AG04449 (cell line): Measurements from ENCODE around the gene STK38.
A peak's percentile ranks its signal among the peaks of the same experiment; 100 is the strongest.

Experiments
- CTCF ChIA-PET: fragments of 350-600 bp; formaldehyde crosslinking; extraction: SDS; loops from one replicate; lab custom pipeline; 2021; ENCODE audit warnings: antibody characterized with exemption; lab: Yijun Ruan, JAX
- POLR2A ChIA-PET: fragments of 400-600, 350-600 bp; formaldehyde crosslinking; extraction: SDS; loops from one replicate; lab custom pipeline; 2020; ENCODE audit warnings: antibody characterized with exemption, inconsistent platforms; lab: Yijun Ruan, JAX
- DNase-seq: peaks from one replicate; pipeline ENCODE4 v3.0.0-alpha.2; 2010; ENCODE audit warnings: low read depth, low spot score
- H3K4me3 ChIP-seq: 2 replicates; pipeline ENCODE4 v1.5.1; 2011; ENCODE audit warnings: low read depth, mild to moderate bottlenecking, control low read depth, low read length
- CTCF ChIP-seq: IDR thresholded peaks from one replicate; pipeline ENCODE4 v1.5.1; 2011; ENCODE audit warnings: mild to moderate bottlenecking, moderate library complexity, low read length, control low read depth, inconsistent platforms; ENCODE audit not compliant: insufficient read depth; ENCODE audit errors: missing control alignments

Gene STK38

GRCh38 chr6:36546920-36547645 is at the start of gene STK38:
Gene STK38 (minus strand): TSS chr6:36547479. CDS start chr6:36540202, 7,277 bp downstream.
- POLR2A ChIA-PET = interaction anchor here (1.0 kb wide), 1 partner anchor 13 kb away, joined by 3 read pairs; no protein-coding TSS in a partner anchor
- no peak for DNase-seq
- H3K4me3 ChIP-seq = peak within 1 kb of the TSS; percentile 98
- no peak for TF ChIP-seq CTCF
- CTCF ChIA-PET = interaction anchor here (1.0 to 1.6 kb wide), 2 partner anchors 33 to 64 kb away, joined by 3 to 4 read pairs; no protein-coding TSS in a partner anchor

GRCh38 chr6:36596356-36596755 is 49.1 kb upstream of the STK38 start:
- ChIA-PET CTCF (interaction anchor here (1.0 to 1.7 kb wide), 2 partner anchors 11 to 15 kb away, joined by 3 read pairs; no protein-coding TSS in a partner anchor), POLR2A (interaction anchor here (0.6 to 8.0 kb wide), 8 partner anchors 12 to 237 kb away, joined by 4 to 56 read pairs (median 10); no protein-coding TSS in a partner anchor)
- DNase-seq = no peak
- H3K4me3 ChIP-seq = peak overlapping the region; percentile 70
- no peak for TF ChIP-seq CTCF

GRCh38 chr6:36594816-36595643 is 47.8 kb upstream of the STK38 start:
- no peak for TF ChIP-seq CTCF
- CTCF ChIA-PET = interaction anchor here (0.8 to 1.7 kb wide), 2 partner anchors 12 to 254 kb away, joined by 3 read pairs; no protein-coding TSS in a partner anchor
- DNase-seq = no peak
- peak overlapping the region; percentile 70 for H3K4me3 ChIP-seq
- POLR2A ChIA-PET = interaction anchor here (0.6 to 8.0 kb wide), 6 partner anchors 12 to 172 kb away, joined by 3 to 56 read pairs (median 16); no protein-coding TSS in a partner anchor

GRCh38 chr6:36594029-36594815 is 46.9 kb upstream of the STK38 start, which contains the start of gene SRSF3:
Gene SRSF3 (plus strand): TSS chr6:36594362. CDS start chr6:36596763, 2,401 bp downstream.
- DNase-seq = peak; percentile 84
- peak within 1 kb of the TSS; percentile 70 for H3K4me3 ChIP-seq
- CTCF ChIA-PET = interaction anchor here (1.1 kb wide), 1 partner anchor 10 kb away, joined by 4 read pairs; no protein-coding TSS in a partner anchor
- POLR2A ChIA-PET = interaction anchor here (1.2 to 8.0 kb wide), 5 partner anchors 11 to 18 kb away, joined by 4 to 56 read pairs (median 17); no protein-coding TSS in a partner anchor
- peak; percentile 63 for TF ChIP-seq CTCF

- H3K4me3 ChIP-seq = peak overlapping the region; percentile 49
- DNase-seq = no peak
- ChIA-PET POLR2A (interaction anchor here (1.1 to 3.3 kb wide), 4 partner anchors 11 to 41 kb away, joined by 3 to 14 read pairs (median 4); no protein-coding TSS in a partner anchor), CTCF (interaction anchor here (1.1 kb wide), 1 partner anchor 9 kb away, joined by 4 read pairs; no protein-coding TSS in a partner anchor)
- no peak for TF ChIP-seq CTCF
Measured at GRCh38 chr6:36593569-36594028, 46.3 kb upstream of the STK38 start.
